ENCODE results near the gene TLE4. TPM values are rescaled to one million over a fixed set of nuclear protein-coding genes. Genes with fewer than 3 reads are reported as not detected.

The TLE4 gene
- total and polyA plus RNA-seq, 2 experiments from 2014 or later = 29.6 to 38.4 TPM

- DNase-seq (ENCODE audit: low spot score) = no peak
- no peaks in the 10 kb centered on the region for H4K20me1 ChIP-seq (ENCODE audit: insufficient read depth, poor library complexity, severe bottlenecking)
- H3K9me2 ChIP-seq (replicated peaks; ENCODE audit: insufficient read depth) = no peaks in the 10 kb centered on the region
- no peaks in the 10 kb centered on the region for H3K27me3 ChIP-seq
- H3K36me3 ChIP-seq (replicated peaks; ENCODE audit: insufficient read depth, low read depth) = no peaks in the 10 kb centered on the region
- no peak for TF ChIP-seq EZH2phosphoT487 (IDR thresholded peaks at IDR 0.05; ENCODE audit: low read depth, severe bottlenecking, unreplicated experiment)
- no peak for TF ChIP-seq CTCF (IDR thresholded peaks at IDR 0.05; ENCODE audit: poor library complexity)
- no peak for TF ChIP-seq EZH2 (IDR thresholded peaks at IDR 0.05; ENCODE audit: borderline replicate concordance)
- 95% methylated on average over 6 of the region's 6 CpGs for WGBS (ENCODE audit: low lambda C conversion rate, missing lambda C conversion rate)
- H3K4me2 ChIP-seq = no peak overlapping the region
- no peaks in the 10 kb centered on the region for H3K9me3 ChIP-seq (ENCODE audit: low read depth)
- no peak overlapping the region for H3K27ac ChIP-seq
- H3K4me1 ChIP-seq (ENCODE audit: insufficient read depth) = no peaks in the 10 kb centered on the region
- H3K4me3 ChIP-seq = no peak overlapping the region
- H2AFZ ChIP-seq = no peak overlapping the region
- peaks cover 9% of the 10 kb centered on the region for H3K79me2 ChIP-seq
Observed at GRCh38 chr9:79699479-79699878, 127.7 kb downstream of the TLE4 start.

- no peak overlapping the region for H3K27ac ChIP-seq
- no peak for TF ChIP-seq CTCF (IDR thresholded peaks at IDR 0.05; ENCODE audit: poor library complexity)
- TF ChIP-seq EZH2phosphoT487 (IDR thresholded peaks at IDR 0.05; ENCODE audit: low read depth, severe bottlenecking, unreplicated experiment) = no peak
- TF ChIP-seq EZH2 (IDR thresholded peaks at IDR 0.05; ENCODE audit: borderline replicate concordance) = no peak
- H2AFZ ChIP-seq = no peak overlapping the region
- H3K9me2 ChIP-seq (replicated peaks; ENCODE audit: insufficient read depth) = no peaks in the 10 kb centered on the region
- no peaks in the 10 kb centered on the region for H3K9me3 ChIP-seq (ENCODE audit: low read depth)
- no peak for DNase-seq (ENCODE audit: low spot score)
- 86% methylated on average over 5 of the region's 5 CpGs for WGBS (ENCODE audit: low lambda C conversion rate, missing lambda C conversion rate)
- H3K27me3 ChIP-seq = no peaks in the 10 kb centered on the region
- no peaks in the 10 kb centered on the region for H3K4me1 ChIP-seq (ENCODE audit: insufficient read depth)
- H4K20me1 ChIP-seq (ENCODE audit: insufficient read depth, poor library complexity, severe bottlenecking) = no peaks in the 10 kb centered on the region
- H3K36me3 ChIP-seq (replicated peaks; ENCODE audit: insufficient read depth, low read depth) = no peaks in the 10 kb centered on the region
- H3K79me2 ChIP-seq = peaks cover 9% of the 10 kb centered on the region
- H3K4me2 ChIP-seq = no peak overlapping the region
- no peak overlapping the region for H3K4me3 ChIP-seq
Observed at GRCh38 chr9:79700607-79701360, 129.0 kb downstream of the TLE4 start.

- Histone ChIP-seq H3K9me2 (replicated peaks; ENCODE audit: insufficient read depth) (no peaks in the 10 kb centered on the region), H3K4me3 (no peak overlapping the region), H2AFZ (no peak overlapping the region), H3K4me1 (ENCODE audit: insufficient read depth) (no peaks in the 10 kb centered on the region), H3K4me2 (no peak overlapping the region), H3K36me3 (replicated peaks; ENCODE audit: insufficient read depth, low read depth) (no peaks in the 10 kb centered on the region), H4K20me1 (ENCODE audit: insufficient read depth, poor library complexity, severe bottlenecking) (no peaks in the 10 kb centered on the region), H3K79me2 (peaks cover 9% of the 10 kb centered on the region), H3K9me3 (ENCODE audit: low read depth) (no peaks in the 10 kb centered on the region), H3K27ac (no peak overlapping the region), H3K27me3 (no peaks in the 10 kb centered on the region)
- no peak for DNase-seq (ENCODE audit: low spot score)
- TF ChIP-seq EZH2phosphoT487 (IDR thresholded peaks at IDR 0.05; ENCODE audit: low read depth, severe bottlenecking, unreplicated experiment) = no peak
- TF ChIP-seq EZH2 (IDR thresholded peaks at IDR 0.05; ENCODE audit: borderline replicate concordance) = no peak
- no peak for TF ChIP-seq CTCF (IDR thresholded peaks at IDR 0.05; ENCODE audit: poor library complexity)
- WGBS (ENCODE audit: low lambda C conversion rate, missing lambda C conversion rate) = 98% methylated on average over 2 of the region's 2 CpGs
Observed at GRCh38 chr9:79701651-79702050, 129.9 kb downstream of the TLE4 start.
